Bronchial epithelial cell (primary cell): Measurements from ENCODE around the gene KRTAP5-2. TPM values are rescaled to one million over a fixed set of nuclear protein-coding genes. Genes with fewer than 3 reads are reported as not detected.

ENCODE experiments used
- DNase-seq: peaks from one replicate; pipeline ENCODE4 v3.0.0-alpha.2; 2010; ENCODE audit warnings: low read depth
- FAIRE-seq: peaks from 2 replicates; lab custom pipeline; 2011; peaks lifted over from hg19 to GRCh38; lab: Jason Lieb, UNC
- H3K27me3 ChIP-seq: 2 replicates; pipeline ENCODE4 v1.5.1; 2011; ENCODE audit warnings: low read length; ENCODE audit not compliant: control insufficient read depth, insufficient read depth
- H3K36me3 ChIP-seq: 2 replicates; pipeline ENCODE4 v1.5.1; 2011; ENCODE audit warnings: low read length; ENCODE audit not compliant: control insufficient read depth, insufficient read depth
- H3K4me3 ChIP-seq: 2 replicates; pipeline ENCODE4 v1.5.1; 2011; ENCODE audit warnings: mild to moderate bottlenecking, low read depth, low read length, control low read depth
- total RNA-seq: library from RNA; depleted of rRNA; stranded (reverse); fragments of >200 nt; gene quantifications from 2 replicates; pipeline ENCODE4 v1.2.1, GENCODE V29; 2014
- TF ChIP-seq, protein P1 (sequence below): IDR thresholded peaks from 2 replicates; pipeline ENCODE4 v1.5.1; 2011; ENCODE audit warnings: mild to moderate bottlenecking, moderate library complexity, low read length, control low read depth, inconsistent platforms; ENCODE audit not compliant: insufficient read depth, severe bottlenecking

Gene KRTAP5-2
- total RNA-seq, 1 donor from 2014 or later = not detected

- Histone ChIP-seq H3K4me3 (no peak overlapping the region), H3K27me3 (peaks cover 5% of the 10 kb centered on the region), H3K36me3 (no peaks in the 10 kb centered on the region)
- TF ChIP-seq, protein P1, sequence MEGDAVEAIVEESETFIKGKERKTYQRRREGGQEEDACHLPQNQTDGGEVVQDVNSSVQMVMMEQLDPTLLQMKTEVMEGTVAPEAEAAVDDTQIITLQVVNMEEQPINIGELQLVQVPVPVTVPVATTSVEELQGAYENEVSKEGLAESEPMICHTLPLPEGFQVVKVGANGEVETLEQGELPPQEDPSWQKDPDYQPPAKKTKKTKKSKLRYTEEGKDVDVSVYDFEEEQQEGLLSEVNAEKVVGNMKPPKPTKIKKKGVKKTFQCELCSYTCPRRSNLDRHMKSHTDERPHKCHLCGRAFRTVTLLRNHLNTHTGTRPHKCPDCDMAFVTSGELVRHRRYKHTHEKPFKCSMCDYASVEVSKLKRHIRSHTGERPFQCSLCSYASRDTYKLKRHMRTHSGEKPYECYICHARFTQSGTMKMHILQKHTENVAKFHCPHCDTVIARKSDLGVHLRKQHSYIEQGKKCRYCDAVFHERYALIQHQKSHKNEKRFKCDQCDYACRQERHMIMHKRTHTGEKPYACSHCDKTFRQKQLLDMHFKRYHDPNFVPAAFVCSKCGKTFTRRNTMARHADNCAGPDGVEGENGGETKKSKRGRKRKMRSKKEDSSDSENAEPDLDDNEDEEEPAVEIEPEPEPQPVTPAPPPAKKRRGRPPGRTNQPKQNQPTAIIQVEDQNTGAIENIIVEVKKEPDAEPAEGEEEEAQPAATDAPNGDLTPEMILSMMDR = no peak
- DNase-seq (no peak), FAIRE-seq (no peak)
These were observed 40.2 kb upstream of the KRTAP5-2 start for GRCh38 chr11:1638344-1638743.

DNA sequence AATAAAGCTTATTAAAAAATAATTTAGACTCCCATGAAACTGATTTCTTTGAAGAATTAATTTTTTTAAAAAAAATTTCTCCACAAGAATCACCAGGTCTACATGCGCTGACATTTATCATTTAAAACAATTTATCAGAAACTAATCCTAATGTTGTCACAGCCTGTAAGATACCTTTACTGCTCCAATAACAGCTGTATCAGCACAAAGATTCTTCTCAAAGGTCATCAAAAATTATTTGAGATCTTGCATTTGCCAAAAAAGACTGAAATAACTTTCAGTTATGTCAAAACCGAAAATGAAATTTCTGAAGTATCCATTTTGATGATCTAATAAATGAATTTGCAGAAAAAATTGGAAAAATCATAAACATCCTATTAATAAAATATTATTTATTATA lies 39.5 kb upstream of the KRTAP5-2 start:
- Histone ChIP-seq H3K27me3 (peaks cover 5% of the 10 kb centered on the region), H3K36me3 (no peaks in the 10 kb centered on the region), H3K4me3 (no peak overlapping the region)
- FAIRE-seq = no peak
- TF ChIP-seq, protein P1 = no peak
- DNase-seq = no peak

GRCh38 chr11:1636291-1636950 lies 38.3 kb upstream of the KRTAP5-2 start:
- no peak for FAIRE-seq
- no peak for DNase-seq
- TF ChIP-seq, protein P1 = no peak
- H3K27me3 ChIP-seq = peaks cover 7% of the 10 kb centered on the region
- H3K36me3 ChIP-seq = no peaks in the 10 kb centered on the region
- no peak overlapping the region for H3K4me3 ChIP-seq

DNA sequence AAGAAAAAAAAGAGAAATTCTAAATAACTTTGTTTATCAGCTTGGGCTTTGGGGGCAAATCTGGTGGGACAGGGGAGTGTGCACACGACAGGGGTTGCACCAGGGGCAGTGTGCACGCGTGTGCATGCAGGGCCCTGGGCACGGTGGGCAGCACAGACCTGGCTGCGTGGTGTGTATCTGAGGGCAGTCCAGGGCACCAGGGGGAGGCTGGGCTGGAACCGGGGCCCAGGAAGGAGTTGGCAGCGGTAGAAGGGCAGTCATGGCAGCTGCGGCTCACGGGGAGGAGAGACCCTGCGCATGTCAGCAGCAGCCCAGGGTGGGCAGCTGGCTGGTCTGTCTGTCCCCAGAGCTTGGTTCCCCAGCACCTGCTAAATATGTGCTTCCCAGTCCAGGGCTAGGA lies 35.8 kb upstream of the KRTAP5-2 start:
- H3K4me3 ChIP-seq = no peak overlapping the region
- peaks cover 11% of the 10 kb centered on the region for H3K27me3 ChIP-seq
- no peaks in the 10 kb centered on the region for H3K36me3 ChIP-seq
- DNase-seq (no peak), FAIRE-seq (no peak)
- TF ChIP-seq, protein P1 = no peak

GRCh38 chr11:1632053-1632714 lies 34.1 kb upstream of the KRTAP5-2 start:
- FAIRE-seq (no peak), DNase-seq (no peak)
- no peak overlapping the region for H3K4me3 ChIP-seq
- H3K36me3 ChIP-seq = no peaks in the 10 kb centered on the region
- TF ChIP-seq, protein P1 = no peak
- H3K27me3 ChIP-seq = peaks cover 12% of the 10 kb centered on the region

DNA sequence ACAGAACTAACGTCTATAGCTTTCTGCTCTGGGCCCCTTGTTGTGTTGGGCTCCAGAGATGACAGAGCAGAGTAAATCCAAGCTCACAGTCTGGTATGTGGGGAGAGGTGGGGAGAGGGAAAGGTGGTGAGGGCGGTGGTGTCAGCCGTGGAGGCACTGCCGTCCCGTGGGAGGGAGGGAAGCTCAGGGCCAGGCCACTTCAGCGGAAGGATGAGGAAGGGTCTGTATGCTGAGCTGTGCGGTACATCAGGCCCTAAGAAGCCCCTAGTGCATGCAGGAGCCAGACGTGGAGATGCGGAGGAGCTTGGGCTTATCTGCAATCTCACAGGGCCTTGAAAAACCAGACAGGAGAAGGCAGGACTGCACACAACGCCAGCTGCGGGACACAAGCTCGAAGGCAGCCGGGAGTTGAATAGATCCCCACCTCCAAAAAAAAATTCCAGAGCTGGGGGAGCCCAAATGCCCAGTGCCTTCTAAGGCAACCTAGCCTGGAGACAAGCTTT lies 33.0 kb upstream of the KRTAP5-2 start:
- TF ChIP-seq, protein P1 = no peak
- DNase-seq (no peak), FAIRE-seq (no peak)
- Histone ChIP-seq H3K4me3 (no peak overlapping the region), H3K36me3 (no peaks in the 10 kb centered on the region), H3K27me3 (peaks cover 14% of the 10 kb centered on the region)
